Osteoblast (primary cell): ENCODE measurements around the gene CEP350. TPM values are rescaled to one million over a fixed set of nuclear protein-coding genes. Genes with fewer than 3 reads are reported as not detected.

Experiments
- DNase-seq: peaks from one replicate; pipeline ENCODE4 v3.0.0; 2011; ENCODE audit warnings: low spot score, mixed read lengths; ENCODE audit not compliant: insufficient read length; ENCODE audit errors: missing footprints
- H2AFZ ChIP-seq: 2 replicates; pipeline ENCODE4 v1.6.0; 2011; ENCODE audit warnings: mild to moderate bottlenecking, low read length
- H3K27ac ChIP-seq: 2 replicates; pipeline ENCODE4 v1.5.1; 2011; ENCODE audit warnings: mild to moderate bottlenecking, low read depth, low read length, moderate library complexity
- H3K27me3 ChIP-seq: 2 replicates; pipeline ENCODE4 v1.6.0; 2012; ENCODE audit warnings: mild to moderate bottlenecking, control low read depth, inconsistent platforms, low read length, moderate library complexity; ENCODE audit not compliant: insufficient read depth
- H3K36me3 ChIP-seq: 2 replicates; pipeline ENCODE4 v1.5.1; 2011; ENCODE audit warnings: mild to moderate bottlenecking, low read length, control low read depth, moderate library complexity; ENCODE audit not compliant: insufficient read depth
- H3K4me1 ChIP-seq: 2 replicates; pipeline ENCODE4 v1.5.1; 2011; ENCODE audit warnings: mild to moderate bottlenecking, low read length, control low read depth, moderate library complexity; ENCODE audit not compliant: insufficient read depth
- H3K4me2 ChIP-seq: 2 replicates; pipeline ENCODE4 v1.6.0; 2011; ENCODE audit warnings: mild to moderate bottlenecking, low read length; ENCODE audit not compliant: insufficient read depth
- H3K4me3 ChIP-seq: fragments of 200-600 bp; sonication (generic); 3 replicates; pipeline ENCODE4 v1.5.1; 2012; ENCODE audit warnings: mild to moderate bottlenecking, low read length, inconsistent platforms; ENCODE audit not compliant: insufficient read depth
- H3K79me2 ChIP-seq: 2 replicates; pipeline ENCODE4 v1.6.0; 2012; ENCODE audit warnings: mild to moderate bottlenecking, low read length, control low read depth, inconsistent platforms; ENCODE audit not compliant: insufficient read depth
- H3K9me3 ChIP-seq: 2 replicates; pipeline ENCODE4 v1.5.1; 2011; ENCODE audit warnings: low read depth, low read length, control low read depth
- H4K20me1 ChIP-seq: 2 replicates; pipeline ENCODE4 v1.6.0; 2012; ENCODE audit warnings: mild to moderate bottlenecking, low read length, control low read depth; ENCODE audit not compliant: insufficient read depth
- CTCF ChIP-seq: IDR thresholded peaks from 2 replicates; pipeline ENCODE4 v1.5.1; 2011; ENCODE audit warnings: mild to moderate bottlenecking, low read depth, low read length, moderate library complexity; ENCODE audit errors: extremely low read depth
- total RNA-seq: library from RNA; depleted of rRNA; stranded (reverse); fragments of >200 nt; gene quantifications from 2 replicates; pipeline ENCODE4 v1.2.3, GENCODE V29; 2012

CEP350 gene
- total RNA-seq, 1 donor, result 82.2 TPM

- no peaks in the 10 kb centered on the region for H3K27me3 ChIP-seq
- H3K9me3 ChIP-seq, result no peaks in the 10 kb centered on the region
- DNase-seq, result no peak
- no peak overlapping the region for H2AFZ ChIP-seq
- H3K79me2 ChIP-seq, result no peaks in the 10 kb centered on the region
- H3K27ac ChIP-seq, result no peak overlapping the region
- H3K4me3 ChIP-seq, result no peak overlapping the region
- TF ChIP-seq CTCF, result no peak
- H3K4me2 ChIP-seq, result no peak overlapping the region
- peaks cover 24% of the 10 kb centered on the region for H3K4me1 ChIP-seq
- no peaks in the 10 kb centered on the region for H3K36me3 ChIP-seq
- H4K20me1 ChIP-seq, result no peaks in the 10 kb centered on the region
These were observed 23.7 kb upstream of the CEP350 start for GRCh38 chr1:179930867-179931266.

- no peak for TF ChIP-seq CTCF
- Histone ChIP-seq H2AFZ (no peak overlapping the region), H3K27me3 (no peaks in the 10 kb centered on the region), H3K79me2 (no peaks in the 10 kb centered on the region), H3K4me1 (peaks cover 11% of the 10 kb centered on the region), H3K9me3 (no peaks in the 10 kb centered on the region), H3K4me3 (no peak overlapping the region), H4K20me1 (no peaks in the 10 kb centered on the region), H3K36me3 (no peaks in the 10 kb centered on the region), H3K27ac (no peak overlapping the region), H3K4me2 (no peak overlapping the region)
- DNase-seq, result no peak
These were observed 21.4 kb upstream of the CEP350 start for GRCh38 chr1:179933219-179933618.

GRCh38 chr1:179935909-179936496 lies 18.6 kb upstream of the CEP350 start:
- Histone ChIP-seq H3K79me2 (no peaks in the 10 kb centered on the region), H3K4me2 (no peak overlapping the region), H2AFZ (no peak overlapping the region), H4K20me1 (no peaks in the 10 kb centered on the region), H3K4me3 (no peak overlapping the region), H3K9me3 (no peaks in the 10 kb centered on the region), H3K27ac (no peak overlapping the region), H3K27me3 (no peaks in the 10 kb centered on the region), H3K4me1 (peaks cover 4% of the 10 kb centered on the region), H3K36me3 (no peaks in the 10 kb centered on the region)
- no peak for TF ChIP-seq CTCF
- no peak for DNase-seq

- Histone ChIP-seq H2AFZ (no peak overlapping the region), H3K9me3 (no peaks in the 10 kb centered on the region), H3K27ac (no peak overlapping the region), H3K4me1 (no peaks in the 10 kb centered on the region), H4K20me1 (no peaks in the 10 kb centered on the region), H3K4me2 (no peak overlapping the region), H3K4me3 (no peak overlapping the region), H3K27me3 (no peaks in the 10 kb centered on the region), H3K36me3 (no peaks in the 10 kb centered on the region), H3K79me2 (no peaks in the 10 kb centered on the region)
- DNase-seq, result no peak
- TF ChIP-seq CTCF, result no peak
These were observed 16.8 kb upstream of the CEP350 start for GRCh38 chr1:179937668-179938254.
